Breast epithelium (tissue), 4 donors: ENCODE measurements around the gene TMEM171. TPM values are rescaled to one million over a fixed set of nuclear protein-coding genes. Genes with fewer than 3 reads are reported as not detected.

ENCODE experiments used
- DNase-seq, 2 donors: peaks; one replicate each; pipeline ENCODE4 v3.0.0-alpha.2; 2019; ENCODE audit warnings: low spot score in 2 of 2
- H3K27ac ChIP-seq, 2 donors: fragments of 200-600 bp; sonication (generic) in 1 of 2; one replicate each; pipeline ENCODE4 v1.5.1; 2016 to 2019; ENCODE audit warnings: mild to moderate bottlenecking in 1 of 2
- H3K27me3 ChIP-seq, 2 donors: fragments of 200-600 bp; sonication (generic) in 1 of 2; one replicate each; pipeline versions ENCODE4 v1.5.1 to v1.6.0; 2017 to 2019; ENCODE audit warnings: control low read depth in 1 of 2, mild to moderate bottlenecking in 1 of 2
- H3K36me3 ChIP-seq: fragments of 200-600 bp; one replicate; pipeline ENCODE4 v1.5.1; 2019
- H3K4me1 ChIP-seq, 2 donors: fragments of 200-600 bp; sonication (generic); one replicate each; pipeline ENCODE4 v1.5.1; 2016 to 2019; ENCODE audit warnings: control low read depth in 1 of 2
- H3K4me3 ChIP-seq, 3 donors: fragments of 200-600 bp; sonication (generic); 1 replicate in 2 of 3; 2 replicates in 1 of 3; pipeline ENCODE4 v1.5.1; 2016 to 2019; ENCODE audit warnings: mild to moderate bottlenecking in 3 of 3, moderate library complexity in 2 of 3
- H3K9me3 ChIP-seq, 2 donors: fragments of 200-600 bp; sonication (generic) in 1 of 2; one replicate each; pipeline ENCODE4 v1.5.1; 2016 to 2019; ENCODE audit warnings: control low read depth in 1 of 2
- CTCF ChIP-seq, 3 donors: fragments of 450-650 bp; IDR thresholded peaks; one replicate each; pipeline ENCODE4 v1.5.1; 2016 to 2017; ENCODE audit warnings: antibody characterized with exemption in 3 of 3, mild to moderate bottlenecking in 3 of 3, moderate library complexity in 3 of 3
- POLR2A ChIP-seq: fragments of 450-650 bp; IDR thresholded peaks from one replicate; pipeline ENCODE4 v1.6.1; 2016; ENCODE audit warnings: antibody characterized with exemption, mild to moderate bottlenecking, moderate library complexity
- POLR2AphosphoS5 ChIP-seq, 3 donors: sonication (generic); formaldehyde crosslinking; IDR thresholded peaks; one replicate each; pipeline ENCODE4 v1.6.1; 2017; ENCODE audit warnings: antibody characterized with exemption in 3 of 3
- intact Hi-C: fragments of 100-400 bp; cut with DNase I; formaldehyde crosslinking; loops from one replicate; pipeline ENCODE4 v1.15.1; 2023; ENCODE audit warnings: low total_unique reads
- total RNA-seq, 3 donors: library from RNA; depleted of rRNA; stranded (reverse); fragments of >200 nt; gene quantifications; one replicate each; pipeline ENCODE4 v1.1.0, GENCODE V29; 2016

Gene TMEM171
- total RNA-seq, 3 donors from 2014 or later = 0.64 TPM; not detected in 2

- Histone ChIP-seq H3K4me3 (no peak within 1 kb of the TSS), H3K27ac (no peak within 1 kb of the TSS), H3K9me3 (no peaks in the 10 kb centered on the region), H3K27me3 (no peaks in the 10 kb centered on the region), H3K4me1 (no peaks in the 10 kb centered on the region), H3K36me3 (no peaks in the 10 kb centered on the region)
- no peak for DNase-seq
- intact Hi-C loops = no loop called here
- TF ChIP-seq POLR2A (no peak), POLR2AphosphoS5 (IDR thresholded peaks at IDR 0.05) (no peak), CTCF (IDR thresholded peaks at IDR 0.05) (no peak)
These were observed 52.6 kb downstream of the TMEM171 start, which contains the start of gene TMEM174 for GRCh38 chr5:73172951-73173350. Gene TMEM174, plus strand, starts transcription at chr5:73173193. Its CDS starts 51 bp downstream, at chr5:73173244.

- Histone ChIP-seq H3K9me3 (no peaks in the 10 kb centered on the region), H3K4me1 (no peaks in the 10 kb centered on the region), H3K27ac (no peak overlapping the region), H3K36me3 (no peaks in the 10 kb centered on the region), H3K4me3 (no peak overlapping the region), H3K27me3 (no peaks in the 10 kb centered on the region)
- TF ChIP-seq CTCF (IDR thresholded peaks at IDR 0.05) (no peak), POLR2A (no peak), POLR2AphosphoS5 (IDR thresholded peaks at IDR 0.05) (no peak)
- DNase-seq = no peak
- intact Hi-C loops = no loop called here
These were observed 53.9 kb downstream of the TMEM171 start for GRCh38 chr5:73174100-73174815.

GRCh38 chr5:73176250-73176649 is 55.9 kb downstream of the TMEM171 start:
- Histone ChIP-seq H3K4me1 (no peaks in the 10 kb centered on the region), H3K27me3 (no peaks in the 10 kb centered on the region), H3K4me3 (no peak overlapping the region), H3K9me3 (no peaks in the 10 kb centered on the region), H3K36me3 (no peaks in the 10 kb centered on the region), H3K27ac (no peak overlapping the region)
- TF ChIP-seq CTCF (IDR thresholded peaks at IDR 0.05) (no peak), POLR2AphosphoS5 (IDR thresholded peaks at IDR 0.05) (no peak), POLR2A (no peak)
- intact Hi-C loops = no loop called here
- DNase-seq = no peak

- intact Hi-C loops = no loop called here
- no peak for DNase-seq
- no peaks in the 10 kb centered on the region for H3K36me3 ChIP-seq
- H3K9me3 ChIP-seq = no peaks in the 10 kb centered on the region
- H3K4me3 ChIP-seq = no peak overlapping the region
- no peaks in the 10 kb centered on the region for H3K4me1 ChIP-seq
- peaks cover 0 to 1% of the 10 kb centered on the region in 2 donors for H3K27me3 ChIP-seq
- H3K27ac ChIP-seq = no peak overlapping the region
- TF ChIP-seq CTCF (IDR thresholded peaks at IDR 0.05) (no peak), POLR2A (no peak), POLR2AphosphoS5 (IDR thresholded peaks at IDR 0.05) (no peak)
These were observed 57.9 kb downstream of the TMEM171 start for GRCh38 chr5:73178265-73178664.

GRCh38 chr5:73179730-73180129 is 59.4 kb downstream of the TMEM171 start:
- H3K4me3 ChIP-seq = no peak overlapping the region
- no peaks in the 10 kb centered on the region for H3K36me3 ChIP-seq
- no peak for DNase-seq
- intact Hi-C loops = no loop called here
- peaks cover 0 to 5% of the 10 kb centered on the region in 2 donors for H3K9me3 ChIP-seq
- H3K27me3 ChIP-seq = peaks cover 0 to 9% of the 10 kb centered on the region in 2 donors
- no peak overlapping the region for H3K27ac ChIP-seq
- H3K4me1 ChIP-seq = no peaks in the 10 kb centered on the region
- TF ChIP-seq CTCF (IDR thresholded peaks at IDR 0.05) = no peak
- TF ChIP-seq POLR2AphosphoS5 (IDR thresholded peaks at IDR 0.05) = no peak
- no peak for TF ChIP-seq POLR2A
